Stimulated activated naive CD4-positive, alpha-beta T cell treated with Interleukin-2 at 50 U/mL for 16 hours (primary cell): ENCODE data around the gene SKIL.
A peak's percentile ranks its signal among the peaks of the same experiment; 100 is the strongest.
"Not testable (repeated sequence)": the region's sequence is repeated elsewhere in the genome, so short reads cannot be mapped to it uniquely, and the experiment has no call there.

Source experiments
- DNase-seq: peaks from one replicate; lab custom pipeline; 2025; lab: John Stamatoyannopoulos, UW

Gene SKIL, protein sequence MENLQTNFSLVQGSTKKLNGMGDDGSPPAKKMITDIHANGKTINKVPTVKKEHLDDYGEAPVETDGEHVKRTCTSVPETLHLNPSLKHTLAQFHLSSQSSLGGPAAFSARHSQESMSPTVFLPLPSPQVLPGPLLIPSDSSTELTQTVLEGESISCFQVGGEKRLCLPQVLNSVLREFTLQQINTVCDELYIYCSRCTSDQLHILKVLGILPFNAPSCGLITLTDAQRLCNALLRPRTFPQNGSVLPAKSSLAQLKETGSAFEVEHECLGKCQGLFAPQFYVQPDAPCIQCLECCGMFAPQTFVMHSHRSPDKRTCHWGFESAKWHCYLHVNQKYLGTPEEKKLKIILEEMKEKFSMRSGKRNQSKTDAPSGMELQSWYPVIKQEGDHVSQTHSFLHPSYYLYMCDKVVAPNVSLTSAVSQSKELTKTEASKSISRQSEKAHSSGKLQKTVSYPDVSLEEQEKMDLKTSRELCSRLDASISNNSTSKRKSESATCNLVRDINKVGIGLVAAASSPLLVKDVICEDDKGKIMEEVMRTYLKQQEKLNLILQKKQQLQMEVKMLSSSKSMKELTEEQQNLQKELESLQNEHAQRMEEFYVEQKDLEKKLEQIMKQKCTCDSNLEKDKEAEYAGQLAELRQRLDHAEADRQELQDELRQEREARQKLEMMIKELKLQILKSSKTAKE

DNA sequence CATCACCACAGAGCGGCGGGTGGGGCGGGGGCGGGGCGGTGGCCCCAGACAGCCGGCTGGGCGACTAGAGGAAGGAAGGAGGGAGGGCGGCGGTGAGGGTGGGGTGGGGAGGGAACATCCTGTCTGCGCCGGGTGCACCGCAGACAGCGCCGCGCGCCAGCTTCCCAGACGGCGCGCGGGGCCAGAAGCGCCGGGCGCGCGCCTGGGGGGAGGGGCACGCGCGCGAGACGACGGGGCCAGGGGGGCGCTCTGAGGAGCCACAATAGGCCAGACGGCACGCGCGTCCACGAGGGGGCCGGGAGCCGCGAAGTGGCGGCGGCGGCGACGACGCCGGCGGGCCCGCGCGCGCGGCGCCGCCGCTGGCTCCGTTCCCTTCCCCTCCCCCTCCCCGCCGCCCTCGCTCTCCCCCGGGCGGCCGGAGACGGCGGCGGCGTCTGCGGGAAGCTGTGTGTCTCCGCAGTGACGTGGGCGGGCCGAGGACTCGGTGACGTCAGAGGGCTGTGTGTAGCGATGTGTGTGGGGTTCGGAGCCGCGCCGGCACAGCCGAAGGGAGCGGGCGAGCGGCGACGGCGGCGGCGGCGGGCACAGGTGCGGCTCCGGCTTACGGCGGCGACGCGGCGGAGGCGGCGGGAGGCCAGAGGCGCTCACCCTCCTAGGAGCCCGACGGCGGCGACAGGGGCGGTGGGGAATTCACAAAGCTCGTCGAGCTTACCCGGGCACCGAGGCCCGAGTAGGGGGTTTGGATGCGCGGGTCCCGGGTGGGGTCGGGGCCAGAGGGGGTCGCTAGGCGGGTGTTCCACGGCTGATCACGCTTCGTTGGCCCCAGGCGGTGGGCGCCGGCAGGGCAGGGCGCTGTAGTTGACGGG lies at the start of gene SKIL:
SKIL (plus strand) TSS at position 540 of the 866 bp plus-strand sequence. CDS start 2,617 bp downstream, outside the sequence.
- peak; percentile 94 for DNase-seq

- no peak for DNase-seq
Observed at GRCh38 chr3:170309046-170309445, 48.5 kb upstream of the SKIL start.

GRCh38 chr3:170317954-170318353 lies 39.6 kb upstream of the SKIL start:
- no peak for DNase-seq

DNA sequence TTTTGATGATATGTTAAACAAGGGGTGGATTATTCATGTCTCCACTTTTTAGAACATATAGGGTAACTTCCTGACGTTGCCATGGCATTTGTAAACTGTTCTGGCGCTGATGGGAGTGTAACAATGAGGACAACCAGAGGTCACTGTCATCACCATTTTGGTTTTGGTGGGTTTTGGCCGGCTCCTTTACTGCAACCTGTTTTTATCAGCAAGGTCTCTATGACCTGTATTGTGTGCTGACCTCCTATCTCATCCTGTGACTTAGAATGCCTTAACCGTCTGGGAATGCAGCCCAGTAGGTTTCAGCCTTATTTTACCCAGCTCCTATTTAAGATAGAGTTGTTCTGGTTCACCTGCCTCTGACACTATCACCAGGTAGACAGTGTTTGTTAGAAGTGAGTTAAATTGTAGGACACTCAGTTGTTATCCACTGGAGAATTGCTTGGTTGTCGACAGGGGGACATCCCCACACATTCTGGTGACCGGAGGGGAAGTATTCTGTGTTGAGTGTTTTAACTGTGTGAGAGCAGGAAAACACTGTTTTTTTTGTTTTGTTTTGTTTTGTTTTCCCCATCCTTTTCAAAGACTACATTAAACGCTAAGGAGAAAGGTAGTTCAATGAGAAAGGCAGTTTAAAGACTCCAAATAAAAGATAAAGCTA lies 36.9 kb upstream of the SKIL start:
- no peak for DNase-seq

- DNase-seq: no peak
Observed at GRCh38 chr3:170321321-170322034, 36.0 kb upstream of the SKIL start.

DNA sequence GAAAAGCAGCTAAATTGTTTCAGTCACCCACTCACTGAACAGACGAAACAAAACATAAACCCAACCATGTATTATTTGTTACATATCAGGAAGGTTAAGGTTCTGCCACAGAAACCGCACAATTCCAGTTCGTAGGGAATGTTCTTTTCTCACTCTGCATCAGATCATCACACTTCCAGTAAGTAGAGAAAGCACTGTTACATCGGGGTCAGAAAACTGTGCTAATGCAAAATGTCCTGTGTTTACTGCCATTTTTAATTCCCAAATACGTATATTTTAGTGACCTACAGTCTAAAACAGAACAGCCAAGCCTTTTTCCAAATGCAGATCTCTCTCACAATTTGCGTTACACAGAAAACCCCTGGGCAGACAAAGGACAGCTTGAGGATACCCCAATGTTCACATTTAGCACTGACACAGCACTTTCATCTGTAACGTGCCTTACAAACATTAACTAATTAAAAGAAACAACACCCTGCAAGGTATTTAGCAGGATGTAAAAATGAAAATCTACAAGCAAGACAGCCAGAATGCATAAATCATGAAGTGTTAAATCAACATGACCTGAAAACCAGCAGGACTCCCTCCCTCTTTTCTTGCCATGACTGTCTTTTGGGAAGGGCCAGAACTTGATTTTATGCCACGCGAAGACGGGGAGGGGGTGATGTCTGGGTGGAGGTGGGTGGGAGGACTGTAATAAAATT lies 34.8 kb upstream of the SKIL start:
- DNase-seq: no peak

DNA sequence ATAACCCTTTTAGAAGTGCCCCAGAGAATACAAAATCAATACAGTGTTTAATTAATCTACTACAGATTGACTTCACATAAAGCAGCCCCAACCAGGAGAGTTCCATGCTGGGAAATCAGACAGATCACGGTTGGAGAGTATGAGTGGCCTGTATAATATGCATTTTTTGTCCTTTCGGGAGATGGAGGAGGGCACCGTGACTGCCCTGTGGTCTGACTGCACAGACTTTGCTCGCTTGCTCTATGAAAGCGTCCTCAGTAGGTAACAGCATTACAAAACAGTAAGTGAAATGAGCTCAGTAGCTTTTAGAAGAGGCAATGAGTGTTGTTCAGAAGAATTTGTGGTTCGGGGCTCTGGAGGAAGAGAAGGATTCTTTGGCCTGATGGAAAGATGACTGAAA lies 34.2 kb upstream of the SKIL start:
- DNase-seq: no peak

DNA sequence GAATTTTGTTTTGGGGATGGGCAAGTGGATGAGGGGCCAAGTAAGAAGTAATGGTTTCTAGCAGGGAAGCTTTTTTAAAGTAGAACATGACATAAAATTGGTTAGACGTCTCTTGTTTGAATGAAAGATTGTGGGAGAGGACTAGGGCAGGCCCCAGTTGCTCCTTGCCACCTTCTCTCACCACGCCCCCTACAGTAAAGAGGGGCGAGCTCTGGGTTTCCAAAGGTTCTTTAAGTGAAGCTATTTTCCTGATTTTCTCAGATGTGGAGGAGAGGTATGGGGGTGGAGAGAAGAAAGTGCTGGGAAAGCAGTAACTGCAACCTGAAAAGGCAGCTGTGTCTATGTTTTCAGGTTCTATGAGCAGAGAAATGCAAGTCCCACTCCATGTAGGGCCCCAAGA lies 32.6 kb upstream of the SKIL start:
- no peak for DNase-seq

- no peak for DNase-seq
Observed at GRCh38 chr3:170327040-170327808, 30.3 kb upstream of the SKIL start.

GRCh38 chr3:170327868-170328548 lies 29.5 kb upstream of the SKIL start:
- DNase-seq: not testable (repeated sequence)

DNA sequence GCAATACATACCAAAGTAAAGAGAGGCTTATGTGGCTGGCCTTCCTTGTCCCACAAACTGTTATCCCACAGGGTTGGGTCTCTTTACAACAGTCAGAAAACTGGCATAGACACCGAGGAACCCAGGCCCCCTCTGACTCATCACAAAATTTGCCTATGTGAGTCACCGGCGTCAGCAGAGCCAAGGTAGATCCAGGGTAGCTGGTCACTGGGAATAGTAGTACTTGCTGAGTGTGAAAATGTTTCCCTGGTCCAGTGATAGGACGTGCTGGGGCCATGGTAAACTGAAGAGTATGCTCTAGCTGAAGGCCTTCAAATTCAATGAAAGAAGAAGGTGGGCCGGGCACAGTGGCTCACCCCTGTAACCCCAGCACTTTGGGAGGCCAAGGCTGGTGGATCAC lies 27.1 kb upstream of the SKIL start:
- no peak for DNase-seq

- no peak for DNase-seq
Observed at GRCh38 chr3:170331143-170331542, 26.4 kb upstream of the SKIL start.

- DNase-seq: no peak
Observed at GRCh38 chr3:170337420-170337819, 20.1 kb upstream of the SKIL start.

DNA sequence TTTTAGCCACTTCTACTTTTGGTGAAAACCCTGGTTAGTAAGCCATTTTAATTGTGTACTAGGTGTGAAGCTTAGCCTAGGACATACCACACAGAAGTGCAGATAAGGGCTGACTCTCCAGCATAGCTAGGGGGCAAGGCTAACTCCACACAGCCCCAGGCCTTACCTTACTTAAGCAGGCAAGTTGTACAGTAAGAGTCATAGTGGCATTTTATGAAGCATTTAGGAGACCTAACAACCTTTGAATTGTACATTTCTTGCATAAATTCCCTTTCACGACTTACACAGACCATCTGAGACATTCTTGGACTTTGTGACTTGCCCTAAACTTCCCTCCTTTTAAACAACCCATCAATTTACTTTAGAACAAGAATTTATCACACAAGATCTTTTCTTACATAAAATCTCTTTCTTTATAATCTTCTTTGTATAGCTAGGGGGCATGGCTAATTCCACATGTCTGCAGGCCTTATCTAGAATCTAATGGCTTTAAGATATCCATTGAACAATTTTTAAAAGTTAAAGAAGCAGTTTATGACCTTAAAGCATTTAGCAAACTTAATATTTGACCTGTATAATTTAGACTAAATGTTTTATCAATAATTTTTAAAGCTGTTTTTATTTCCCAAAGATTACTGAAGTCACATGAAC lies 18.7 kb upstream of the SKIL start:
- DNase-seq: no peak

- DNase-seq: not testable (repeated sequence)
Observed at GRCh38 chr3:170342273-170342672, 15.2 kb upstream of the SKIL start.

DNA sequence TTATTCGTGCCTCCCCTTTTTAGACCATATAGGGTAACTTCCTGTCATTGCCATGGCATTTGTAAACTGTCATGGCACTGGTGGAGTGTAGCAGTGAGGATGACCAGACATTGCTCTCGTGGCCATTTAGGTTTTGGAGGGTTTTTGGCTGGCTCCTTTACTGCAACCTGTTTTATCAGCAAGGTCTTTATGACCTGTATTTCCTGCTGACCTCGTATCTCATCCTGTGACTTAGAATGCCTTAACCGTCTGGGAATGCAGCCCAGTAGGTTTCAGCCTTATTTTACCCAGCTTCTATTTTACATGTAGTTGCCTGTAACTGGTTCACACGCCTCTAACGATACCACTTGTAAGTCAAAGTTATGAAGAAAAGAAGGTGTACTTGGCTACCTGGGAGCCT lies 13.7 kb upstream of the SKIL start:
- not testable (repeated sequence) for DNase-seq

GRCh38 chr3:170344971-170345370 lies 12.5 kb upstream of the SKIL start:
- no peak for DNase-seq

- DNase-seq: no peak
Observed at GRCh38 chr3:170346481-170347392, 10.8 kb upstream of the SKIL start.
